Ascending aorta (tissue), 2 donors: Measurements from ENCODE around the gene RAB40C. TPM values are rescaled to one million over a fixed set of nuclear protein-coding genes. Genes with fewer than 3 reads are reported as not detected.

ENCODE experiments used
- DNase-seq, 2 donors: peaks; one replicate each; pipeline ENCODE4 v3.0.0-alpha.2; 2019; ENCODE audit warnings: low spot score in 2 of 2
- H3K27ac ChIP-seq, 2 donors: fragments of 200-600 bp; sonication (generic); one replicate each; pipeline ENCODE4 v1.5.1; 2016 to 2017; ENCODE audit warnings: mild to moderate bottlenecking in 1 of 2
- H3K27me3 ChIP-seq: fragments of 200-600 bp; sonication (generic); one replicate; pipeline ENCODE4 v1.5.1; 2017
- H3K36me3 ChIP-seq, 2 donors: fragments of 200-600 bp; sonication (generic); one replicate each; pipeline ENCODE4 v1.5.1; 2016
- H3K4me1 ChIP-seq, 2 donors: fragments of 200-600 bp; sonication (generic); one replicate each; pipeline ENCODE4 v1.5.1; 2016 to 2017; ENCODE audit warnings: mild to moderate bottlenecking in 1 of 2
- H3K4me3 ChIP-seq, 2 donors: fragments of 200-600 bp; sonication (generic); one replicate each; pipeline ENCODE4 v1.5.1; 2016 to 2017; ENCODE audit warnings: mild to moderate bottlenecking in 1 of 2
- H3K9me3 ChIP-seq, 2 donors: fragments of 200-600 bp; sonication (generic); one replicate each; pipeline ENCODE4 v1.5.1; 2016
- CTCF ChIP-seq, 3 experiments: fragments of 200-600 bp in 2 of 3; fragments of 450-650 bp in 1 of 3; sonication (generic) in 2 of 3; IDR thresholded peaks; one replicate each; pipeline ENCODE4 v1.5.1; 2016 to 2019; ENCODE audit warnings: antibody characterized with exemption in 3 of 3, mild to moderate bottlenecking in 1 of 3, moderate library complexity in 1 of 3
- intact Hi-C: fragments of 100-400 bp; cut with DNase I; formaldehyde crosslinking; loops from one replicate; pipeline ENCODE4 v1.15.1; 2023
- total RNA-seq: library from RNA; depleted of rRNA; stranded (reverse); fragments of >200 nt; gene quantifications from one replicate; pipeline ENCODE4 v1.1.0, GENCODE V29; 2016

RAB40C gene
- total RNA-seq, 1 donor from 2014 or later, result 29.8 TPM

GRCh38 chr16:600781-601180, 10.9 kb downstream of the RAB40C start:
- Histone ChIP-seq H3K27me3 (no peaks in the 10 kb centered on the region), H3K27ac (no peak overlapping the region), H3K4me3 (no peak overlapping the region), H3K36me3 (peaks cover 9 to 17% of the 10 kb centered on the region in 2 donors), H3K4me1 (no peaks in the 10 kb centered on the region), H3K9me3 (no peaks in the 10 kb centered on the region)
- intact Hi-C loops, result no loop called here
- no peak for DNase-seq
- no peak for TF ChIP-seq CTCF (IDR thresholded peaks at IDR 0.05)

GRCh38 chr16:603933-604332, 14.1 kb downstream of the RAB40C start:
- TF ChIP-seq CTCF (IDR thresholded peaks at IDR 0.05), result no peak
- Histone ChIP-seq H3K27ac (no peak overlapping the region), H3K4me3 (no peak overlapping the region), H3K36me3 (peaks cover 3 to 5% of the 10 kb centered on the region in 2 donors), H3K9me3 (no peaks in the 10 kb centered on the region), H3K27me3 (no peaks in the 10 kb centered on the region), H3K4me1 (no peaks in the 10 kb centered on the region)
- intact Hi-C loops, result no loop called here
- no peak for DNase-seq

GRCh38 chr16:606656-607307, 16.9 kb downstream of the RAB40C start:
- intact Hi-C loops, result no loop called here
- H3K4me3 ChIP-seq, result no peak overlapping the region
- TF ChIP-seq CTCF (IDR thresholded peaks at IDR 0.05), result no peak
- no peaks in the 10 kb centered on the region for H3K27me3 ChIP-seq
- H3K36me3 ChIP-seq, result no peaks in the 10 kb centered on the region
- no peaks in the 10 kb centered on the region for H3K4me1 ChIP-seq
- no peak overlapping the region for H3K27ac ChIP-seq
- no peak for DNase-seq
- no peaks in the 10 kb centered on the region for H3K9me3 ChIP-seq

GRCh38 chr16:608019-608418, 18.2 kb downstream of the RAB40C start:
- H3K27ac ChIP-seq, result no peak overlapping the region
- no peak for TF ChIP-seq CTCF (IDR thresholded peaks at IDR 0.05)

GRCh38 chr16:609316-609715, 19.4 kb downstream of the RAB40C start:
- Histone ChIP-seq H3K27me3 (no peaks in the 10 kb centered on the region), H3K36me3 (no peaks in the 10 kb centered on the region), H3K4me3 (no peak overlapping the region), H3K9me3 (no peaks in the 10 kb centered on the region), H3K27ac (no peak overlapping the region), H3K4me1 (no peaks in the 10 kb centered on the region)
- TF ChIP-seq CTCF (IDR thresholded peaks at IDR 0.05), result no peak
- no peak for DNase-seq
- intact Hi-C loops, result no loop called here

More at GRCh38 chr16:608019-608418, 18.2 kb downstream of the RAB40C start:
- no peak overlapping the region for H3K4me3 ChIP-seq
- H3K27me3 ChIP-seq, result no peaks in the 10 kb centered on the region
- no peaks in the 10 kb centered on the region for H3K4me1 ChIP-seq
- no peaks in the 10 kb centered on the region for H3K9me3 ChIP-seq
- no peaks in the 10 kb centered on the region for H3K36me3 ChIP-seq
- intact Hi-C loops, result no loop called here
- no peak for DNase-seq

GRCh38 chr16:609984-610383, 20.1 kb downstream of the RAB40C start:
- no peak for DNase-seq
- no peak for TF ChIP-seq CTCF (IDR thresholded peaks at IDR 0.05)
- intact Hi-C loops, result no loop called here
- H3K9me3 ChIP-seq, result no peaks in the 10 kb centered on the region
- H3K27me3 ChIP-seq, result no peaks in the 10 kb centered on the region
- no peaks in the 10 kb centered on the region for H3K4me1 ChIP-seq
- H3K27ac ChIP-seq, result no peak overlapping the region
- no peaks in the 10 kb centered on the region for H3K36me3 ChIP-seq
- no peak overlapping the region for H3K4me3 ChIP-seq
